K562 (cell line): Measurements from ENCODE around the gene ING4. TPM values are rescaled to one million over a fixed set of nuclear protein-coding genes. Genes with fewer than 3 reads are reported as not detected.

Experiments
- CEBPB ChIP-seq: fragments of 450-650 bp; IDR thresholded peaks from 2 replicates; pipeline ENCODE4 v1.6.1; 2016; ENCODE audit warnings: missing genetic modification characterization, missing compliant biosample characterization
- E2F3 ChIP-seq: fragments of 250-450 bp; sonication (Bioruptor Pico); IDR thresholded peaks from 2 replicates; pipeline ENCODE4 v1.4.0; 2020; ENCODE audit warnings: mild to moderate bottlenecking
- MCM7 ChIP-seq, 2 experiments: fragments of 450-650 bp; IDR thresholded peaks; 2 replicates each; pipeline ENCODE4 v1.6.1; 2016 to 2018
- POLR2AphosphoS2 ChIP-seq: IDR thresholded peaks from 2 replicates; pipeline ENCODE4 v1.6.1; 2012; ENCODE audit warnings: low read length, improper control_type of control experiment
- SMARCC2 ChIP-seq: fragments of 450-650 bp; IDR thresholded peaks from 2 replicates; pipeline ENCODE4 v1.6.1; 2017; ENCODE audit warnings: antibody characterized with exemption, moderate library complexity, mild to moderate bottlenecking, low read depth
- ZNF561 ChIP-seq: fragments of 450-650 bp; formaldehyde crosslinking; conservative IDR thresholded peaks from 2 replicates; pipeline ENCODE4 v1.4.0; 2020; ENCODE audit warnings: mild to moderate bottlenecking, moderate library complexity
- ZNF75A ChIP-seq: fragments of 450-650 bp; formaldehyde crosslinking; IDR thresholded peaks from 2 replicates; pipeline ENCODE4 v1.4.0; 2020; ENCODE audit warnings: mild to moderate bottlenecking
- polyA plus RNA-seq, 8 experiments: library from polyadenylated mRNA; depleted of rRNA in 4 of 8; stranded (reverse) in 5 of 8; unstranded in 3 of 8; fragments of >200 nt; fragmentation: Nextera tagmentation in 2 of 8; fragmentation: Illumina TruSeq in 1 of 8; extraction: Ambion mirVana in 2 of 8; extraction: Trizol in 1 of 8; gene quantifications; 2 replicates each; pipeline versions ENCODE4 v1.2.1 to v1.2.3, GENCODE V29; 2011 to 2014; ENCODE audit warnings: inconsistent platforms in 1 of 8, missing spikeins in 1 of 8
- total RNA-seq, 7 experiments: library from RNA; depleted of rRNA in 6 of 7; stranded (reverse); fragments of >200 nt in 6 of 7; fragmentation: Illumina TruSeq in 2 of 7; extraction: Trizol in 2 of 7; gene quantifications; 2 replicates each; pipeline versions ENCODE4 v1.2.1 to v1.2.3, GENCODE V29; 2011 to 2021; ENCODE audit warnings: low replicate concordance in 1 of 7
- TF ChIP-seq, protein P1 (sequence below): fragments of 250-450 bp; sonication (Bioruptor Pico); IDR thresholded peaks from 2 replicates; pipeline ENCODE4 v1.4.0; 2020; ENCODE audit warnings: mild to moderate bottlenecking, moderate library complexity
- TF ChIP-seq, protein P2 (sequence below): fragments of 450-650 bp; conservative IDR thresholded peaks from 2 replicates; pipeline ENCODE4 v1.6.1; 2016; ENCODE audit warnings: missing genetic modification characterization, low read depth, mild to moderate bottlenecking, control low read depth, missing compliant biosample characterization
- TF ChIP-seq, protein P3 (sequence below): fragments of 450-650 bp; IDR thresholded peaks from 2 replicates; pipeline ENCODE4 v1.6.1; 2016; ENCODE audit warnings: mild to moderate bottlenecking, moderate library complexity

ING4 gene
- total and polyA plus RNA-seq, 9 of the 15 experiments (the other 6 are each of a cell fraction or from before 2014, with no cell fraction given), result 6.6 to 30.2 (median 15.7) TPM

DNA sequence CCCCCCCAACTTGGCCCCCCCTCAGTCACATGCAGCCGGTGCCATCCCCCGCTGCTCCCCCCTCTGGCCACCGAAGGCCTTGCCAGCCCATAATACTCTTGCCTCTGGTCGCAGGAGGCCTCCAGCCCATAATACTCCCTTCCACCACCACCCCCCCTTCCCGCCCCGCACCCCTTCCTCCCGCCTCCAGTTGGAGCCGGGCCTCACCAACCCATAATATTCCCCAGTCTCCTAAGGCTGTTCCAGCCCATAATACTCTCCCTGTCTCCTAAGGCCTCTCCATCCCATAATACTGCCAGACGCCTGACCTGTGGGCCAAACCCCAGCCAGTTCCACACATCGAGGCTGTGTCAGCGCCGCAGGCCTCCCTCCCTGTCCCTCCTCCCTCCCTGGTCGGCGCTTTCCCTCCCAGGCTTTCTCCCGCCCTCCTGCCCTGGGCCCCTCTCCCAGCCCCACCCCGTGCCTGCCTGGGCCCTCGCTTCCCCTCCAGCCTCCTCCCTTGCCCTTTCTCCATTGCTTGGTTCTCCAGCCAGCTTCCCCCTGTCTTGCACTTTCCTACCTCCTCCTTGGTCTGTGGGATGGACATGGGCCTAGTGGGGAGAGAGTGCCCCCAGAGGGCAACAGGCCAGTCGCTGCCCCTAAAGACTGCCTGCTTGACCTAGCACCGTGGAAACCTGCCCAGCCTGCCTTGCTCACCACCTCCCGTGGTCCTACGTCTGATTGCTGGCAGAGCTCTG, 49.0 kb downstream of the ING4 start (continued):
- TF ChIP-seq SMARCC2 (no peak), CEBPB (no peak), MCM7 (IDR thresholded peaks at IDR 0.05) (no peak), ZNF561 (CRISPR knock-in tag) (no peak), E2F3 (CRISPR knock-in tag) (peak; percentile 54; the same call in 1 of the 2 replicates), POLR2AphosphoS2 (no peak), ZNF75A (CRISPR knock-in tag) (no peak)
- TF ChIP-seq, protein P1, sequence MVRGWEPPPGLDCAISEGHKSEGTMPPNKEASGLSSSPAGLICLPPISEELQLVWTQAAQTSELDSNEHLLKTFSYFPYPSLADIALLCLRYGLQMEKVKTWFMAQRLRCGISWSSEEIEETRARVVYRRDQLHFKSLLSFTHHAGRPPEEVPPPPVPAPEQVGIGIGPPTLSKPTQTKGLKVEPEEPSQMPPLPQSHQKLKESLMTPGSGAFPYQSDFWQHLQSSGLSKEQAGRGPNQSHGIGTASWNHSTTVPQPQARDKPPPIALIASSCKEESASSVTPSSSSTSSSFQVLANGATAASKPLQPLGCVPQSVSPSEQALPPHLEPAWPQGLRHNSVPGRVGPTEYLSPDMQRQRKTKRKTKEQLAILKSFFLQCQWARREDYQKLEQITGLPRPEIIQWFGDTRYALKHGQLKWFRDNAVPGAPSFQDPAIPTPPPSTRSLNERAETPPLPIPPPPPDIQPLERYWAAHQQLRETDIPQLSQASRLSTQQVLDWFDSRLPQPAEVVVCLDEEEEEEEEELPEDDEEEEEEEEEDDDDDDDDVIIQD (CRISPR knock-in tag), result no peak
- TF ChIP-seq, protein P2, sequence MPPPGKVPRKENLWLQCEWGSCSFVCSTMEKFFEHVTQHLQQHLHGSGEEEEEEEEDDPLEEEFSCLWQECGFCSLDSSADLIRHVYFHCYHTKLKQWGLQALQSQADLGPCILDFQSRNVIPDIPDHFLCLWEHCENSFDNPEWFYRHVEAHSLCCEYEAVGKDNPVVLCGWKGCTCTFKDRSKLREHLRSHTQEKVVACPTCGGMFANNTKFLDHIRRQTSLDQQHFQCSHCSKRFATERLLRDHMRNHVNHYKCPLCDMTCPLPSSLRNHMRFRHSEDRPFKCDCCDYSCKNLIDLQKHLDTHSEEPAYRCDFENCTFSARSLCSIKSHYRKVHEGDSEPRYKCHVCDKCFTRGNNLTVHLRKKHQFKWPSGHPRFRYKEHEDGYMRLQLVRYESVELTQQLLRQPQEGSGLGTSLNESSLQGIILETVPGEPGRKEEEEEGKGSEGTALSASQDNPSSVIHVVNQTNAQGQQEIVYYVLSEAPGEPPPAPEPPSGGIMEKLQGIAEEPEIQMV, result no peak
- TF ChIP-seq, protein P3, sequence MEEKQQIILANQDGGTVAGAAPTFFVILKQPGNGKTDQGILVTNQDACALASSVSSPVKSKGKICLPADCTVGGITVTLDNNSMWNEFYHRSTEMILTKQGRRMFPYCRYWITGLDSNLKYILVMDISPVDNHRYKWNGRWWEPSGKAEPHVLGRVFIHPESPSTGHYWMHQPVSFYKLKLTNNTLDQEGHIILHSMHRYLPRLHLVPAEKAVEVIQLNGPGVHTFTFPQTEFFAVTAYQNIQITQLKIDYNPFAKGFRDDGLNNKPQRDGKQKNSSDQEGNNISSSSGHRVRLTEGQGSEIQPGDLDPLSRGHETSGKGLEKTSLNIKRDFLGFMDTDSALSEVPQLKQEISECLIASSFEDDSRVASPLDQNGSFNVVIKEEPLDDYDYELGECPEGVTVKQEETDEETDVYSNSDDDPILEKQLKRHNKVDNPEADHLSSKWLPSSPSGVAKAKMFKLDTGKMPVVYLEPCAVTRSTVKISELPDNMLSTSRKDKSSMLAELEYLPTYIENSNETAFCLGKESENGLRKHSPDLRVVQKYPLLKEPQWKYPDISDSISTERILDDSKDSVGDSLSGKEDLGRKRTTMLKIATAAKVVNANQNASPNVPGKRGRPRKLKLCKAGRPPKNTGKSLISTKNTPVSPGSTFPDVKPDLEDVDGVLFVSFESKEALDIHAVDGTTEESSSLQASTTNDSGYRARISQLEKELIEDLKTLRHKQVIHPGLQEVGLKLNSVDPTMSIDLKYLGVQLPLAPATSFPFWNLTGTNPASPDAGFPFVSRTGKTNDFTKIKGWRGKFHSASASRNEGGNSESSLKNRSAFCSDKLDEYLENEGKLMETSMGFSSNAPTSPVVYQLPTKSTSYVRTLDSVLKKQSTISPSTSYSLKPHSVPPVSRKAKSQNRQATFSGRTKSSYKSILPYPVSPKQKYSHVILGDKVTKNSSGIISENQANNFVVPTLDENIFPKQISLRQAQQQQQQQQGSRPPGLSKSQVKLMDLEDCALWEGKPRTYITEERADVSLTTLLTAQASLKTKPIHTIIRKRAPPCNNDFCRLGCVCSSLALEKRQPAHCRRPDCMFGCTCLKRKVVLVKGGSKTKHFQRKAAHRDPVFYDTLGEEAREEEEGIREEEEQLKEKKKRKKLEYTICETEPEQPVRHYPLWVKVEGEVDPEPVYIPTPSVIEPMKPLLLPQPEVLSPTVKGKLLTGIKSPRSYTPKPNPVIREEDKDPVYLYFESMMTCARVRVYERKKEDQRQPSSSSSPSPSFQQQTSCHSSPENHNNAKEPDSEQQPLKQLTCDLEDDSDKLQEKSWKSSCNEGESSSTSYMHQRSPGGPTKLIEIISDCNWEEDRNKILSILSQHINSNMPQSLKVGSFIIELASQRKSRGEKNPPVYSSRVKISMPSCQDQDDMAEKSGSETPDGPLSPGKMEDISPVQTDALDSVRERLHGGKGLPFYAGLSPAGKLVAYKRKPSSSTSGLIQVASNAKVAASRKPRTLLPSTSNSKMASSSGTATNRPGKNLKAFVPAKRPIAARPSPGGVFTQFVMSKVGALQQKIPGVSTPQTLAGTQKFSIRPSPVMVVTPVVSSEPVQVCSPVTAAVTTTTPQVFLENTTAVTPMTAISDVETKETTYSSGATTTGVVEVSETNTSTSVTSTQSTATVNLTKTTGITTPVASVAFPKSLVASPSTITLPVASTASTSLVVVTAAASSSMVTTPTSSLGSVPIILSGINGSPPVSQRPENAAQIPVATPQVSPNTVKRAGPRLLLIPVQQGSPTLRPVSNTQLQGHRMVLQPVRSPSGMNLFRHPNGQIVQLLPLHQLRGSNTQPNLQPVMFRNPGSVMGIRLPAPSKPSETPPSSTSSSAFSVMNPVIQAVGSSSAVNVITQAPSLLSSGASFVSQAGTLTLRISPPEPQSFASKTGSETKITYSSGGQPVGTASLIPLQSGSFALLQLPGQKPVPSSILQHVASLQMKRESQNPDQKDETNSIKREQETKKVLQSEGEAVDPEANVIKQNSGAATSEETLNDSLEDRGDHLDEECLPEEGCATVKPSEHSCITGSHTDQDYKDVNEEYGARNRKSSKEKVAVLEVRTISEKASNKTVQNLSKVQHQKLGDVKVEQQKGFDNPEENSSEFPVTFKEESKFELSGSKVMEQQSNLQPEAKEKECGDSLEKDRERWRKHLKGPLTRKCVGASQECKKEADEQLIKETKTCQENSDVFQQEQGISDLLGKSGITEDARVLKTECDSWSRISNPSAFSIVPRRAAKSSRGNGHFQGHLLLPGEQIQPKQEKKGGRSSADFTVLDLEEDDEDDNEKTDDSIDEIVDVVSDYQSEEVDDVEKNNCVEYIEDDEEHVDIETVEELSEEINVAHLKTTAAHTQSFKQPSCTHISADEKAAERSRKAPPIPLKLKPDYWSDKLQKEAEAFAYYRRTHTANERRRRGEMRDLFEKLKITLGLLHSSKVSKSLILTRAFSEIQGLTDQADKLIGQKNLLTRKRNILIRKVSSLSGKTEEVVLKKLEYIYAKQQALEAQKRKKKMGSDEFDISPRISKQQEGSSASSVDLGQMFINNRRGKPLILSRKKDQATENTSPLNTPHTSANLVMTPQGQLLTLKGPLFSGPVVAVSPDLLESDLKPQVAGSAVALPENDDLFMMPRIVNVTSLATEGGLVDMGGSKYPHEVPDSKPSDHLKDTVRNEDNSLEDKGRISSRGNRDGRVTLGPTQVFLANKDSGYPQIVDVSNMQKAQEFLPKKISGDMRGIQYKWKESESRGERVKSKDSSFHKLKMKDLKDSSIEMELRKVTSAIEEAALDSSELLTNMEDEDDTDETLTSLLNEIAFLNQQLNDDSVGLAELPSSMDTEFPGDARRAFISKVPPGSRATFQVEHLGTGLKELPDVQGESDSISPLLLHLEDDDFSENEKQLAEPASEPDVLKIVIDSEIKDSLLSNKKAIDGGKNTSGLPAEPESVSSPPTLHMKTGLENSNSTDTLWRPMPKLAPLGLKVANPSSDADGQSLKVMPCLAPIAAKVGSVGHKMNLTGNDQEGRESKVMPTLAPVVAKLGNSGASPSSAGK, result peak; percentile 67
